COR-L47 (cell line): ENCODE measurements around the gene LINGO1.

Experiments
- DNase-seq: peaks from one replicate; lab custom pipeline; 2025; lab: John Stamatoyannopoulos, UW

The LINGO1 gene

GRCh38 chr15:77569729-77570125 is 63.0 kb downstream of the LINGO1 start:
- DNase-seq: no peak

GRCh38 chr15:77568973-77569728 is 63.6 kb downstream of the LINGO1 start:
- DNase-seq: no peak

GRCh38 chr15:77568014-77568972 is 64.4 kb downstream of the LINGO1 start:
- DNase-seq: no peak

- no peak for DNase-seq
These were observed 65.5 kb downstream of the LINGO1 start for GRCh38 chr15:77567202-77567601.

GRCh38 chr15:77566092-77566491 is 66.6 kb downstream of the LINGO1 start:
- DNase-seq: no peak

- DNase-seq: no peak
These were observed 67.3 kb downstream of the LINGO1 start for GRCh38 chr15:77565378-77565915.

GRCh38 chr15:77564938-77565337 is 67.8 kb downstream of the LINGO1 start:
- no peak for DNase-seq

- DNase-seq: no peak
These were observed 68.4 kb downstream of the LINGO1 start for GRCh38 chr15:77564341-77564740.

GRCh38 chr15:77563623-77564156 is 69.0 kb downstream of the LINGO1 start:
- DNase-seq: no peak
